ENCODE results near the gene TDRD12.
"Not testable (repeated sequence)": the region's sequence is repeated elsewhere in the genome, so short reads cannot be mapped to it uniquely, and the experiment has no call there.

TDRD12 gene

DNA sequence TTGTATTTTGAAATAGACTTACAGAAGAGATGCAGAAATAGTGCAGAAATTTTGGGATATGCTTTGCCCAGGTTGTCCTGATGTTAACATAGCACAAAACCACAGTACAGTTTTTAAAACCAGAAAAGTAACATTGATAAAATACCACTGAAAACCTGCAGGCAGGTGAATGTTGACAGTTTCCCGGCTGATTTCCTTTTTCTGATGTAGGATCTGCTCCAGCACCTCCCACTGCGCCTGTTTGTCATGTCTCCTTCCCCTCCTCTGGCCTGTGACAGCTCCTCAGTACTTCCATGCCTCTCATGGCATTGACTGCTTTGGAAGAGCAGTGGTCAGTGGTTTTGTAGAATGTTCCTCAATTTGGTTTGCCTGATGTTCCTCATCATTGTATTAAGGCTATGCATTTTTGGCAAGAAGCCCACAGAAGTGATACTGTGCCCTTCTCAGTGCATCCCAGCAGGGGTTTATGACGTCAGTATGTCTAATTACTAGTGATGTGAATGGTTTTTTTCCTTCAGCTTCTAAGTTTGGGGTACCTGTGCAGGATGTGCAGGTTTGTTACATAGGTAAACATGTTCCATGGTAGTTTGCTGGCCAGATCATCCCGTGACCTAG is 31.0 kb downstream of the TDRD12 start:
- no peak for DNase-seq

GRCh38 chr19:32751066-32751465 is 31.5 kb downstream of the TDRD12 start:
- no peak for DNase-seq

GRCh38 chr19:32757189-32757588 is 37.6 kb downstream of the TDRD12 start:
- no peak for DNase-seq

- not testable (repeated sequence) for DNase-seq
Observed at GRCh38 chr19:32765365-32765764, 45.8 kb downstream of the TDRD12 start.

GRCh38 chr19:32767951-32768679 is 48.5 kb downstream of the TDRD12 start:
- no peak for DNase-seq

DNA sequence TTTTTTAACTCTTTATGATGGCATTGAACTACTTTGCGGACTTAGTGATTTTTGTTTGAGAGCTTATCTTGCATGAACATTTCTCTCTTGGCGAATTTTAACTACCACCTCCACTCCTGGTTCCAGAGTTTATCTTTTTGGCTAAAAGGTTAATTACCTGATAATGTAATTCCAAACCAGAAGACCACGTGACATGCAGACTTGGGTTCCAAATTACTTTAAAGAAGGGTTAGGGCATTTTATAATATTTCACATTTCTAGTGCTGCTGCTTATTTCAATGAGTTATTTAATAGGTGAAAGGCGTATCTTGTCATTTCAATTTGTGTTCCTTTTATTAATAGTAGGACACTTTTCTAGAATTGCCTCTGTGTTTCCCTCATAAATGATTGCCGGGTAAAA is 52.0 kb downstream of the TDRD12 start:
- DNase-seq = no peak

- DNase-seq = no peak
Observed at GRCh38 chr19:32773126-32773525, 53.6 kb downstream of the TDRD12 start.

- DNase-seq = no peak
Observed at GRCh38 chr19:32779082-32779481, 59.5 kb downstream of the TDRD12 start.

DNA sequence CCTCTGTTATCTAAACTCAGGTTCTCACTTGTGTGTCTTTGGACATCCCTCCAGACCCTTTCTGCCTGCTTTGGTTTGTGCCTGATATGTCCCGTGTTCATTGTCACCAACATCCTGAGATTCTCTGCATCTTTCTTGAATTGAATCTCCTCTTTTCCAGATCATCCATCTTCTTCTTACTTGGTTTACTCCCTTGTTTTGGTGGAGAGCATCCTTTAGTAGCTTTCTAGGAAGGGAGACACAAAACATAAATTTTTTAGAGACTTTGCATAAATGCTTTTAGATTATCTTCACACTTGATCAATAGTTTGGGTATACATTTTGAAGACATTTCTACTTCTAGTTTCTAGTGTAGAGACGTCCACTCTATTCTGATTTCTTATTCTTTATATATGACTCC is 61.7 kb downstream of the TDRD12 start:
- no peak for DNase-seq

GRCh38 chr19:32782089-32782488 is 62.5 kb downstream of the TDRD12 start:
- not testable (repeated sequence) for DNase-seq

DNA sequence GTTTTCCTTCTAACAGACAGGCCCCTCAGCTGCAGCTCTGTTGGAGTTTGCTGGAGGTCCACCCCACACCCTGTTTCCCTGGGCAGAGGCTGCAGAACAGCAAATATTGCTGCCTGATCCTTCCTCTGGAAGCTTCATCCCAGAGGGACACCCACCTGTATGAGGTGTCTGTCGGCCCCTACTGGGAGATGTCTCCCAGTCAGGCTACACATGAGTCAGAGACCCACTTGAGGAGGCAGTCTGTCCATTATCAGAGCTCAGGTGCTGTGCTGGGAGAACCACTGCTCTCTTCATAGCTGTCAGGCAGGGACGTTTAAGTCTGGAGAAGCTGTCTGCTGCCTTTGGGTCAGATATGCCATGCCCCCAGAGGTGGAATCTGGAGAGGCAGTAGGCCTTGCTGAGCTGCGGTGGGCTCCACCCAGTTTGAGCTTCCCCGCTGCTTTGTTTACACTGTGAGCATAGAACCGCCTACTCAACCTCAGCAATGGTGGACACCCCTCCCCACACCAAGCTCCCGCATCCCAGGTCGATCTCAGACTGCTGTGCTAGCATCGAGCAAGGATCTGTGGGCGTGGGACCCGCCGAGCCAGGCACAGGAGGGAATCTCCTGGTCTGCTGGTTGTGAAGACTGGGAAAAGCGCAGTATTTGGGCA is 67.7 kb downstream of the TDRD12 start:
- DNase-seq = not testable (repeated sequence)

DNA sequence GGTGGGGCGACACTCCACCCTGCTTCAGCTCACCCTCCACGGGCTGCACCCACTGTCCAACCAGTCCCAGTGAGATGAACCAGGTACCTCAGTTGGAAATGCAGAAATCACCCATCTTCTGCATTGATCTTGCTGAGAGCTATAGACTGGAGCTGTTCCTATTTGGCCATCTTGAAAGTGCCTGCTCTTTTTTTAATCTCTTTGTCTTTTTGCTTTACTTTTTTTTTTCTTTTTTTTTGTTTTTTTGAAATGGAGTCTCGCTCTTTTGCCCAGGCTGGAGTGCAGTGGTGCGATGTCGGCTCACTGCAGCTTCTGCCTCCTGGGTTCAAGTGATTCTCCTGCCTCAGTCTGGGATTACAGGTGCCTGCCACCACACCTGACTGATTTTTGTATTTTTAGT is 68.3 kb downstream of the TDRD12 start:
- not testable (repeated sequence) for DNase-seq

GRCh38 chr19:32789429-32789828 is 69.9 kb downstream of the TDRD12 start:
- no peak for DNase-seq

- no peak for DNase-seq
Observed at GRCh38 chr19:32798201-32798600, 78.6 kb downstream of the TDRD12 start.

DNA sequence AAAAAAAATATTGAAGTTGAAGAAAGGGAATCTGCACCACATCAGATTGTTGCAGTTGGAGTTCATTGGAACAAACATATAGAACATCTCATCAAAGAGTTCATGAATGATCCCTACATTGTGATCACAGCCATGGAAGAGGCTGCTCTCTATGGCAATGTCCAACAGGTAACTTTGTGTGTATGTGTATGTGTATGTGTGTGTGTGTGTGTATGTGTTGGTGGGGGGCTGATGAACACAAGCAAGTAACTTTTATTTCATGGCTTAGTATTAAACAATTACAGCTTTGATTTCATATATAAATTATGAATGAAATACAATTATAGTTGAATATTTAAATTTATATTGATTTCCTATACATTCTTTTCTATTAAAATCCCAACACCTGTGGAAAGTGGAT is 80.6 kb downstream of the TDRD12 start:
- no peak for DNase-seq

- DNase-seq = no peak
Observed at GRCh38 chr19:32800754-32801153, 81.2 kb downstream of the TDRD12 start.

- no peak for DNase-seq
Observed at GRCh38 chr19:32802840-32803239, 83.3 kb downstream of the TDRD12 start.

DNA sequence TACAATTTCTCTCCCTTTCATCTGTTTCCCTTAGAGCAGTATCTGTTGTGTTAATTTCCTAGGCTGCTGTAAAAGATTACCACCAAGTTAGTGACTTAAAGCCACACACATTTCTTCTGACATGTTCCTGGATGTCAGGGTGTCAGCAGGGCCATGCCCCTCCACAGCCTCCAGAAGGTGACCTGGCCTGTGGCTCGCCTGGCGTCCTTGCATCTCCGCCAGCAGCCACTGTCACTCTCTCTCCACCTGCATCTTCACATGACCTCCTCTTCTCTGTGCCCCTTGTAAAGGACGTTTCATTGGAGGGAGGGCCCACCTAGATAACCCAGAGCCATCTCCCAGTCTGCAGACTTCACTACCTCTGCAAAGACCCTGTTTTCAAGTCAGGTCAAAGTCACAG is 88.7 kb downstream of the TDRD12 start:
- DNase-seq = no peak

DNA sequence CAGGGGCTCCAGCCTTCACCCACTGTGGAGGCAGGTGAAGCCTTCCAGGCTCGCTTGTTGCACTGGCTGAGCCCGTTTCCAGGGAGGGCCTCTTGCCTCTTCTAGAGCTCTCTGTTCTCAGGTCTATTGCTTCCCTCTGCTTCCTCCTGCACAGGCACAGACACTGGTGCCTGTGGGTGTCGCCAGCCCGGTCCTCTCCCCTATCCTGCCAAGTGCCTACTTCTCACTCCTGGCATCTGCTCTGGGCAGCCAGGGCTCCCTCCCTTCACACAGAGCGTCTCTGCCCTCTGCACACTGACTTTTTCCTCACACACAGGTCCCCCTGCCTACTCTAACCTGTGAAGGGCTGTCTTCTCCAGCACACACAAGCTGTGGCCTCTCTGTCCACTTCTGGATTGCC is 89.7 kb downstream of the TDRD12 start:
- no peak for DNase-seq

GRCh38 chr19:32809754-32810153 is 90.2 kb downstream of the TDRD12 start:
- no peak for DNase-seq

DNA sequence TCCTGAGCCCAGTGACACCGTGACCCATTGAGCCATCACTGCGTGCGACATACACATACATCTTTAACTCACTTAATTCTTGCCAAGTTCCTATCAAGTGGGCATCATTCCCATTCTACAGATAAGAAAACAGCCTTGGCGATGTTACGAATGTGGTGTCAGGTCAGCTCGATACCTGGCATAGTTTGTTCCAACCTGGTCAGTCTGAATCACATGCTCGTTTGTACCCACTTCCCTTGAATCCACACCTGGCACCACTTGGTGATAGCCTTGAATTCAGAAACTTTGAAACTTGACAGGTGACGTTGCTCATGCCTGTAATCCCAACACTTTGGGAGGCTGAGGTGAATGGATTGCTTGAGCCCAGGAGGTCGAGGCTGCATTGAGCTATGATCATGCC is 90.9 kb downstream of the TDRD12 start:
- no peak for DNase-seq

DNA sequence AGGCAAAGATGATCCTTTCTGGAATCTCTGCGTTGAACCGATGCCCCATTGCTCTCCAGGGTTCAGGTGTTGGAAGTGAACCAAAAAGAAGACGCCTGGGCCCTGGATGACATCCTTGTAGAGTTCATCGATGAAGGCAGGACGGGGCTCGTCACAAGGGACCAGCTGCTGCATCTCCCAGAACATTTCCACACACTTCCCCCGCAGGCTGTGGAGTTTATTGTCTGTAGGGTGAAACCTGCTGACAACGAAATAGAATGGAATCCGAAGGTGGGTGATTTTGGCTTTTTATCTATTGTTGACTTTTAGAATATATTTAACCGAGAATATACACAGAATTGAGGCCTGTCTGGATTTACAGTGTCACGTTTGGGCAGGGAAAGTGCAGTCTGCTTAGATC is 91.6 kb downstream of the TDRD12 start:
- DNase-seq = no peak

- no peak for DNase-seq
Observed at GRCh38 chr19:32812036-32812435, 92.5 kb downstream of the TDRD12 start.

DNA sequence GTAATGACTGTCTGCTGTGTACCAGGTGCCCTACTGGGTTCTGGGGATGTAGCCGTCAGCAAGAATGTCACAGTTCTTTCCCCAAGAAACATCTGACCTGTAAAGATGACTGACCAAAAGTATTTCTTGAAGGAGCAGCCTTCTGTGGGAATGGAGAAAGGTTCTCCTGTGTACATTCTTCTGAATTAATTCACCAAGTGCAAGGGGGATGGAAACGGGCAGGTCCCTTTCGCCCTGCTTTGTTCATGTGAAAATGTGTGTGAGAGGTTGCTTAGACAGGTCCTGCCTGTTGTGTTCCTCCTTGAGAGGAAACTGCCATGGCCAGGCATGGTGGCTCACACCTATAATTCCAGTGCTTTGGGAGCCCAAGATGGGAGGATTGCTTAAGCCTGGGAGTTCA is 93.0 kb downstream of the TDRD12 start:
- DNase-seq = no peak

All from COR-L47 (cell line).